ENCODE results near the gene F11.

Gene F11

DNA sequence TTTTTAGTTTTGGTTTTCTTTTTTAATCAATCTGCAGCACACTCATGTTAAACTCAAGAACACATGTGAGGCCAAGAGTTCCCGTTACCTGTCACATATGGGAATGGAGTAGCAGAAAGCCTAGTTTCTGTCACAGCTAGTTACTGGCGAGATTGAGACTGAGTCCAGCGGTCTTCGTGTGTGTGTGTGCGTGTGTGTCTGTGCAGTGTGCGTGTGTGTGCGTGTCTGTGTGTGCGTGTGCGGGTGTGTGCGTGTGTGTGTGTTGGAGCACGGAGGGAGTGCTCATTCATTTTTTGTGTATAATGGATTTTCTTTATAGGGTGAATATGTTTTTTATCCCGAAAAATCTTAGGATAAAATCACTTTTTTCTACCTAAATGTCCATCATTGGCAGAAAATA is 19.2 kb downstream of the F11 start:
- DNase-seq (ENCODE audit: low read depth in 1 of 2, low spot score in 1 of 2), result no peak
- Histone ChIP-seq H3K27me3 (ENCODE audit: insufficient read depth, poor library complexity, severe bottlenecking) (no peaks in the 10 kb centered on the region), H3K4me3 (replicated peaks; ENCODE audit: insufficient read depth, low read length) (no peak overlapping the region), H3K27ac (replicated peaks) (no peak overlapping the region)
- TF ChIP-seq SPI1 (IDR thresholded peaks at IDR 0.05; ENCODE audit: borderline replicate concordance, low read depth), result no peak
- TF ChIP-seq, protein P1, sequence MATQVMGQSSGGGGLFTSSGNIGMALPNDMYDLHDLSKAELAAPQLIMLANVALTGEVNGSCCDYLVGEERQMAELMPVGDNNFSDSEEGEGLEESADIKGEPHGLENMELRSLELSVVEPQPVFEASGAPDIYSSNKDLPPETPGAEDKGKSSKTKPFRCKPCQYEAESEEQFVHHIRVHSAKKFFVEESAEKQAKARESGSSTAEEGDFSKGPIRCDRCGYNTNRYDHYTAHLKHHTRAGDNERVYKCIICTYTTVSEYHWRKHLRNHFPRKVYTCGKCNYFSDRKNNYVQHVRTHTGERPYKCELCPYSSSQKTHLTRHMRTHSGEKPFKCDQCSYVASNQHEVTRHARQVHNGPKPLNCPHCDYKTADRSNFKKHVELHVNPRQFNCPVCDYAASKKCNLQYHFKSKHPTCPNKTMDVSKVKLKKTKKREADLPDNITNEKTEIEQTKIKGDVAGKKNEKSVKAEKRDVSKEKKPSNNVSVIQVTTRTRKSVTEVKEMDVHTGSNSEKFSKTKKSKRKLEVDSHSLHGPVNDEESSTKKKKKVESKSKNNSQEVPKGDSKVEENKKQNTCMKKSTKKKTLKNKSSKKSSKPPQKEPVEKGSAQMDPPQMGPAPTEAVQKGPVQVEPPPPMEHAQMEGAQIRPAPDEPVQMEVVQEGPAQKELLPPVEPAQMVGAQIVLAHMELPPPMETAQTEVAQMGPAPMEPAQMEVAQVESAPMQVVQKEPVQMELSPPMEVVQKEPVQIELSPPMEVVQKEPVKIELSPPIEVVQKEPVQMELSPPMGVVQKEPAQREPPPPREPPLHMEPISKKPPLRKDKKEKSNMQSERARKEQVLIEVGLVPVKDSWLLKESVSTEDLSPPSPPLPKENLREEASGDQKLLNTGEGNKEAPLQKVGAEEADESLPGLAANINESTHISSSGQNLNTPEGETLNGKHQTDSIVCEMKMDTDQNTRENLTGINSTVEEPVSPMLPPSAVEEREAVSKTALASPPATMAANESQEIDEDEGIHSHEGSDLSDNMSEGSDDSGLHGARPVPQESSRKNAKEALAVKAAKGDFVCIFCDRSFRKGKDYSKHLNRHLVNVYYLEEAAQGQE (IDR thresholded peaks at IDR 0.05; ENCODE audit: insufficient replicate concordance, low read depth), result no peak
- TF ChIP-seq POLR2AphosphoS5 (IDR thresholded peaks at IDR 0.05; ENCODE audit: low read depth), result no peak
- TF ChIP-seq GABPA (IDR thresholded peaks at IDR 0.05; ENCODE audit: low read depth), result no peak
- TF ChIP-seq CTCF (IDR thresholded peaks at IDR 0.05; ENCODE audit: insufficient read depth, low read length), result no peak

DNA sequence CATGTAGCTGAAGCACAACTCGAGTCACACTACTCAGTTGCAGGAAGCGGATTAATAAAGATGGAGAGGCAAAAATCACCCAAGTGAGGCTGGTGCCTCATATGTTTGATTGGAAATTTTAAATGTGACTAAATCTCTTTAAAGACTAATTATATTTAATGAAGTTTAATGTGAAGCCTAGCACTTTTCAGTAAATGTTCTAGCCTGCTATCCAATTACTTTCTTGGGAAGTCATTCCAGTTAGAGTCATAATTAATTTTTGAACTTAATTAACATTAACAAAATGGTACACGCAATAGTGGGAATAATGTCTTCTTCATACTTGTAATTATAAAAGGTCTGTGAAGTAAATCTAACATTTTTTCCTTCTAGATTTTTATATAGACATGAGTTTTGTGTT is 20.6 kb downstream of the F11 start:
- Histone ChIP-seq H3K27ac (replicated peaks) (no peak overlapping the region), H3K4me3 (replicated peaks; ENCODE audit: insufficient read depth, low read length) (no peak overlapping the region), H3K27me3 (ENCODE audit: insufficient read depth, poor library complexity, severe bottlenecking) (no peaks in the 10 kb centered on the region)
- TF ChIP-seq GABPA (IDR thresholded peaks at IDR 0.05; ENCODE audit: low read depth), result no peak
- no peak for TF ChIP-seq SPI1 (IDR thresholded peaks at IDR 0.05; ENCODE audit: borderline replicate concordance, low read depth)
- no peak for TF ChIP-seq CTCF (IDR thresholded peaks at IDR 0.05; ENCODE audit: insufficient read depth, low read length)
- TF ChIP-seq, protein P1 (IDR thresholded peaks at IDR 0.05; ENCODE audit: insufficient replicate concordance, low read depth), result no peak
- no peak for TF ChIP-seq POLR2AphosphoS5 (IDR thresholded peaks at IDR 0.05; ENCODE audit: low read depth)
- no peak for DNase-seq (ENCODE audit: low read depth in 1 of 2, low spot score in 1 of 2)

- DNase-seq (ENCODE audit: low read depth in 1 of 2, low spot score in 1 of 2), result no peak
- TF ChIP-seq, protein P1 (IDR thresholded peaks at IDR 0.05; ENCODE audit: insufficient replicate concordance, low read depth), result no peak
- no peak for TF ChIP-seq POLR2AphosphoS5 (IDR thresholded peaks at IDR 0.05; ENCODE audit: low read depth)
- H3K27me3 ChIP-seq (ENCODE audit: insufficient read depth, poor library complexity, severe bottlenecking), result no peaks in the 10 kb centered on the region
- H3K27ac ChIP-seq (replicated peaks), result no peak overlapping the region
- no peak overlapping the region for H3K4me3 ChIP-seq (replicated peaks; ENCODE audit: insufficient read depth, low read length)
These were observed 25.4 kb downstream of the F11 start for GRCh38 chr4:186291256-186291890.

All from HL-60 (cell line).